Type B pancreatic cell (in vitro differentiated cells): ENCODE measurements around the gene KLF15. TPM values are rescaled to one million over a fixed set of nuclear protein-coding genes. Genes with fewer than 3 reads are reported as not detected.

Source experiments
- DNase-seq: peaks from one replicate; pipeline ENCODE4 v3.0.0; 2021; ENCODE audit warnings: mixed read lengths; ENCODE audit not compliant: unreplicated experiment; ENCODE audit errors: extremely low spot score
- H3K27ac Mint-ChIP-seq: 2 replicates; pipeline ENCODE4 v1.8.0; 2021; ENCODE audit warnings: mild to moderate bottlenecking, mixed read lengths
- H3K27me3 Mint-ChIP-seq: 2 replicates; pipeline ENCODE4 v1.8.0; 2021; ENCODE audit warnings: mixed read lengths
- H3K36me3 Mint-ChIP-seq: 2 replicates; pipeline ENCODE4 v1.8.0; 2021; ENCODE audit warnings: mixed read lengths
- H3K4me1 Mint-ChIP-seq: one replicate; pipeline ENCODE4 v1.8.0; 2021; ENCODE audit warnings: mixed read lengths; ENCODE audit not compliant: unreplicated experiment
- H3K4me3 Mint-ChIP-seq: 2 replicates; pipeline ENCODE4 v1.8.0; 2021; ENCODE audit warnings: mild to moderate bottlenecking, mixed read lengths
- H3K9me3 Mint-ChIP-seq: 2 replicates; pipeline ENCODE4 v1.8.0; 2021; ENCODE audit warnings: mixed read lengths
- CTCF ChIP-seq: fragments of 200-600 bp; sonication (generic); conservative IDR thresholded peaks from 2 replicates; pipeline ENCODE4 v1.5.0; 2021; ENCODE audit warnings: antibody characterized with exemption, mild to moderate bottlenecking
- total RNA-seq: library from RNA; stranded (reverse); gene quantifications from 2 replicates; pipeline ENCODE4 v1.2.1, GENCODE V29; 2021; ENCODE audit warnings: low replicate concordance

The KLF15 gene
- total RNA-seq, 1 donor from 2014 or later, result 7.9 TPM

GRCh38 chr3:126391631-126392030 is 34.4 kb upstream of the KLF15 start:
- TF ChIP-seq CTCF, result no peak
- no peaks in the 10 kb centered on the region for H3K36me3 Mint-ChIP-seq
- no peak overlapping the region for H3K4me3 Mint-ChIP-seq
- peaks cover 44% of the 10 kb centered on the region for H3K27me3 Mint-ChIP-seq
- DNase-seq, result no peak
- no peaks in the 10 kb centered on the region for H3K9me3 Mint-ChIP-seq
- H3K4me1 Mint-ChIP-seq, result no peaks in the 10 kb centered on the region
- no peak overlapping the region for H3K27ac Mint-ChIP-seq

- Mint-ChIP-seq H3K4me3 (no peak overlapping the region), H3K36me3 (no peaks in the 10 kb centered on the region), H3K27me3 (peaks cover 44% of the 10 kb centered on the region), H3K27ac (no peak overlapping the region), H3K9me3 (no peaks in the 10 kb centered on the region), H3K4me1 (no peaks in the 10 kb centered on the region)
- DNase-seq, result no peak
- TF ChIP-seq CTCF, result no peak
Observed at GRCh38 chr3:126390751-126391150, 33.5 kb upstream of the KLF15 start.

GRCh38 chr3:126390201-126390600 is 33.0 kb upstream of the KLF15 start:
- no peak overlapping the region for H3K4me3 Mint-ChIP-seq
- no peaks in the 10 kb centered on the region for H3K4me1 Mint-ChIP-seq
- no peak for DNase-seq
- no peak for TF ChIP-seq CTCF
- H3K27me3 Mint-ChIP-seq, result peaks cover 40% of the 10 kb centered on the region
- H3K36me3 Mint-ChIP-seq, result no peaks in the 10 kb centered on the region
- H3K27ac Mint-ChIP-seq, result no peak overlapping the region
- H3K9me3 Mint-ChIP-seq, result no peaks in the 10 kb centered on the region

GRCh38 chr3:126389794-126390146 is 32.6 kb upstream of the KLF15 start:
- no peak for TF ChIP-seq CTCF
- Mint-ChIP-seq H3K27ac (peak overlapping the region; percentile 82), H3K27me3 (peaks cover 39% of the 10 kb centered on the region), H3K4me3 (peak overlapping the region; percentile 82), H3K9me3 (no peaks in the 10 kb centered on the region), H3K4me1 (no peaks in the 10 kb centered on the region), H3K36me3 (no peaks in the 10 kb centered on the region)
- DNase-seq, result no peak

- H3K4me1 Mint-ChIP-seq, result no peaks in the 10 kb centered on the region
- peak; percentile 90 for TF ChIP-seq CTCF
- no peaks in the 10 kb centered on the region for H3K9me3 Mint-ChIP-seq
- peak overlapping the region; percentile 82 for H3K27ac Mint-ChIP-seq
- H3K27me3 Mint-ChIP-seq, result peaks cover 36% of the 10 kb centered on the region
- no peaks in the 10 kb centered on the region for H3K36me3 Mint-ChIP-seq
- H3K4me3 Mint-ChIP-seq, result peak overlapping the region; percentile 82
- peak; percentile 83 for DNase-seq
Observed at GRCh38 chr3:126389112-126389793, 32.0 kb upstream of the KLF15 start.
